ENCODE measurements around the gene GYG2.

GYG2 gene

GRCh38 chrX:2846992-2847391 lies 18.3 kb downstream of the GYG2 start:
- Histone ChIP-seq H3K27ac (ENCODE audit: low read depth, low read length) (no peak overlapping the region), H3K27me3 (ENCODE audit: control insufficient read depth in 1 of 2, insufficient read depth in 2 of 2, low read length in 2 of 2) (no peaks in the 10 kb centered on the region), H3K4me3 (ENCODE audit: low read depth in 1 of 2, low read length in 2 of 2) (no peak overlapping the region), H3K9ac (ENCODE audit: low read length) (no peak overlapping the region), H3K9me3 (ENCODE audit: low read length) (no peaks in the 10 kb centered on the region), H3K4me1 (ENCODE audit: insufficient read depth, low read length) (no peaks in the 10 kb centered on the region), H3K36me3 (ENCODE audit: insufficient read depth, low read length) (no peaks in the 10 kb centered on the region)

GRCh38 chrX:2848871-2849301 lies 20.2 kb downstream of the GYG2 start:
- H3K27ac ChIP-seq (ENCODE audit: low read depth, low read length): no peak overlapping the region
- no peak overlapping the region for H3K4me3 ChIP-seq (ENCODE audit: low read depth in 1 of 2, low read length in 2 of 2)
- H3K9ac ChIP-seq (ENCODE audit: low read length): no peak overlapping the region
- H3K9me3 ChIP-seq (ENCODE audit: low read length): no peaks in the 10 kb centered on the region
- H3K36me3 ChIP-seq (ENCODE audit: insufficient read depth, low read length): no peaks in the 10 kb centered on the region
- H3K27me3 ChIP-seq (ENCODE audit: control insufficient read depth in 1 of 2, insufficient read depth in 2 of 2, low read length in 2 of 2): no peaks in the 10 kb centered on the region
- no peaks in the 10 kb centered on the region for H3K4me1 ChIP-seq (ENCODE audit: insufficient read depth, low read length)

- Histone ChIP-seq H3K27me3 (ENCODE audit: control insufficient read depth in 1 of 2, insufficient read depth in 2 of 2, low read length in 2 of 2) (no peaks in the 10 kb centered on the region), H3K36me3 (ENCODE audit: insufficient read depth, low read length) (no peaks in the 10 kb centered on the region), H3K9ac (ENCODE audit: low read length) (no peak overlapping the region), H3K9me3 (ENCODE audit: low read length) (no peaks in the 10 kb centered on the region), H3K4me1 (ENCODE audit: insufficient read depth, low read length) (no peaks in the 10 kb centered on the region), H3K27ac (ENCODE audit: low read depth, low read length) (no peak overlapping the region), H3K4me3 (ENCODE audit: low read depth in 1 of 2, low read length in 2 of 2) (no peak overlapping the region)
These were observed 26.2 kb downstream of the GYG2 start for GRCh38 chrX:2854918-2855317.

GRCh38 chrX:2855761-2856160 lies 27.0 kb downstream of the GYG2 start:
- Histone ChIP-seq H3K9me3 (ENCODE audit: low read length) (no peaks in the 10 kb centered on the region), H3K9ac (ENCODE audit: low read length) (no peak overlapping the region), H3K4me1 (ENCODE audit: insufficient read depth, low read length) (no peaks in the 10 kb centered on the region), H3K27ac (ENCODE audit: low read depth, low read length) (no peak overlapping the region), H3K36me3 (ENCODE audit: insufficient read depth, low read length) (no peaks in the 10 kb centered on the region), H3K27me3 (ENCODE audit: control insufficient read depth in 1 of 2, insufficient read depth in 2 of 2, low read length in 2 of 2) (no peaks in the 10 kb centered on the region), H3K4me3 (ENCODE audit: low read depth in 1 of 2, low read length in 2 of 2) (no peak overlapping the region)

- no peak overlapping the region for H3K4me3 ChIP-seq (ENCODE audit: low read depth in 1 of 2, low read length in 2 of 2)
- no peaks in the 10 kb centered on the region for H3K27me3 ChIP-seq (ENCODE audit: control insufficient read depth in 1 of 2, insufficient read depth in 2 of 2, low read length in 2 of 2)
- H3K9me3 ChIP-seq (ENCODE audit: low read length): no peaks in the 10 kb centered on the region
- no peaks in the 10 kb centered on the region for H3K4me1 ChIP-seq (ENCODE audit: insufficient read depth, low read length)
- H3K27ac ChIP-seq (ENCODE audit: low read depth, low read length): no peak overlapping the region
- H3K9ac ChIP-seq (ENCODE audit: low read length): no peak overlapping the region
- no peaks in the 10 kb centered on the region for H3K36me3 ChIP-seq (ENCODE audit: insufficient read depth, low read length)
These were observed 28.8 kb downstream of the GYG2 start for GRCh38 chrX:2857566-2857965.

GRCh38 chrX:2859197-2859797 lies 30.6 kb downstream of the GYG2 start:
- no peaks in the 10 kb centered on the region for H3K36me3 ChIP-seq (ENCODE audit: insufficient read depth, low read length)
- H3K27ac ChIP-seq (ENCODE audit: low read depth, low read length): no peak overlapping the region
- H3K27me3 ChIP-seq (ENCODE audit: control insufficient read depth in 1 of 2, insufficient read depth in 2 of 2, low read length in 2 of 2): no peaks in the 10 kb centered on the region
- no peaks in the 10 kb centered on the region for H3K9me3 ChIP-seq (ENCODE audit: low read length)
- no peaks in the 10 kb centered on the region for H3K4me1 ChIP-seq (ENCODE audit: insufficient read depth, low read length)
- no peak overlapping the region for H3K4me3 ChIP-seq (ENCODE audit: low read depth in 1 of 2, low read length in 2 of 2)
- H3K9ac ChIP-seq (ENCODE audit: low read length): no peak overlapping the region

GRCh38 chrX:2862404-2862803 lies 33.7 kb downstream of the GYG2 start:
- Histone ChIP-seq H3K4me3 (ENCODE audit: low read depth in 1 of 2, low read length in 2 of 2) (no peak overlapping the region), H3K27ac (ENCODE audit: low read depth, low read length) (no peak overlapping the region), H3K36me3 (ENCODE audit: insufficient read depth, low read length) (no peaks in the 10 kb centered on the region), H3K27me3 (ENCODE audit: control insufficient read depth in 1 of 2, insufficient read depth in 2 of 2, low read length in 2 of 2) (no peaks in the 10 kb centered on the region), H3K4me1 (ENCODE audit: insufficient read depth, low read length) (no peaks in the 10 kb centered on the region), H3K9ac (ENCODE audit: low read length) (no peak overlapping the region), H3K9me3 (ENCODE audit: low read length) (no peaks in the 10 kb centered on the region)

- Histone ChIP-seq H3K36me3 (ENCODE audit: insufficient read depth, low read length) (no peaks in the 10 kb centered on the region), H3K9me3 (ENCODE audit: low read length) (no peaks in the 10 kb centered on the region), H3K27me3 (ENCODE audit: control insufficient read depth in 1 of 2, insufficient read depth in 2 of 2, low read length in 2 of 2) (no peaks in the 10 kb centered on the region), H3K9ac (ENCODE audit: low read length) (no peak overlapping the region), H3K4me1 (ENCODE audit: insufficient read depth, low read length) (no peaks in the 10 kb centered on the region), H3K27ac (ENCODE audit: low read depth, low read length) (no peak overlapping the region), H3K4me3 (ENCODE audit: low read depth in 1 of 2, low read length in 2 of 2) (no peak overlapping the region)
These were observed 34.9 kb downstream of the GYG2 start for GRCh38 chrX:2863646-2864045.

- H3K27ac ChIP-seq (ENCODE audit: low read depth, low read length): no peak overlapping the region
- no peak overlapping the region for H3K4me3 ChIP-seq (ENCODE audit: low read depth in 1 of 2, low read length in 2 of 2)
- H3K9ac ChIP-seq (ENCODE audit: low read length): no peak overlapping the region
- no peaks in the 10 kb centered on the region for H3K27me3 ChIP-seq (ENCODE audit: control insufficient read depth in 1 of 2, insufficient read depth in 2 of 2, low read length in 2 of 2)
- H3K9me3 ChIP-seq (ENCODE audit: low read length): no peaks in the 10 kb centered on the region
- H3K36me3 ChIP-seq (ENCODE audit: insufficient read depth, low read length): no peaks in the 10 kb centered on the region
- no peaks in the 10 kb centered on the region for H3K4me1 ChIP-seq (ENCODE audit: insufficient read depth, low read length)
These were observed 38.5 kb downstream of the GYG2 start for GRCh38 chrX:2867206-2867605.

GRCh38 chrX:2870650-2871049 lies 41.9 kb downstream of the GYG2 start:
- no peak overlapping the region for H3K9ac ChIP-seq (ENCODE audit: low read length)
- H3K27me3 ChIP-seq (ENCODE audit: control insufficient read depth in 1 of 2, insufficient read depth in 2 of 2, low read length in 2 of 2): no peaks in the 10 kb centered on the region
- H3K4me3 ChIP-seq (ENCODE audit: low read depth in 1 of 2, low read length in 2 of 2): no peak overlapping the region
- no peaks in the 10 kb centered on the region for H3K36me3 ChIP-seq (ENCODE audit: insufficient read depth, low read length)
- no peaks in the 10 kb centered on the region for H3K4me1 ChIP-seq (ENCODE audit: insufficient read depth, low read length)
- no peaks in the 10 kb centered on the region for H3K9me3 ChIP-seq (ENCODE audit: low read length)
- no peak overlapping the region for H3K27ac ChIP-seq (ENCODE audit: low read depth, low read length)

- no peak overlapping the region for H3K27ac ChIP-seq (ENCODE audit: low read depth, low read length)
- no peaks in the 10 kb centered on the region for H3K36me3 ChIP-seq (ENCODE audit: insufficient read depth, low read length)
- no peak overlapping the region for H3K4me3 ChIP-seq (ENCODE audit: low read depth in 1 of 2, low read length in 2 of 2)
- no peaks in the 10 kb centered on the region for H3K4me1 ChIP-seq (ENCODE audit: insufficient read depth, low read length)
- H3K9me3 ChIP-seq (ENCODE audit: low read length): no peaks in the 10 kb centered on the region
- no peaks in the 10 kb centered on the region for H3K27me3 ChIP-seq (ENCODE audit: control insufficient read depth in 1 of 2, insufficient read depth in 2 of 2, low read length in 2 of 2)
- no peak overlapping the region for H3K9ac ChIP-seq (ENCODE audit: low read length)
These were observed 43.1 kb downstream of the GYG2 start for GRCh38 chrX:2871831-2872230.

- no peaks in the 10 kb centered on the region for H3K36me3 ChIP-seq (ENCODE audit: insufficient read depth, low read length)
- no peak overlapping the region for H3K27ac ChIP-seq (ENCODE audit: low read depth, low read length)
- H3K9ac ChIP-seq (ENCODE audit: low read length): no peak overlapping the region
- H3K4me3 ChIP-seq (ENCODE audit: low read depth in 1 of 2, low read length in 2 of 2): no peak overlapping the region
- H3K27me3 ChIP-seq (ENCODE audit: control insufficient read depth in 1 of 2, insufficient read depth in 2 of 2, low read length in 2 of 2): no peaks in the 10 kb centered on the region
- no peaks in the 10 kb centered on the region for H3K9me3 ChIP-seq (ENCODE audit: low read length)
- no peaks in the 10 kb centered on the region for H3K4me1 ChIP-seq (ENCODE audit: insufficient read depth, low read length)
These were observed 44.0 kb downstream of the GYG2 start for GRCh38 chrX:2872671-2873277.
